Measurements from ENCODE around the gene CLN6.

The CLN6 gene

DNA sequence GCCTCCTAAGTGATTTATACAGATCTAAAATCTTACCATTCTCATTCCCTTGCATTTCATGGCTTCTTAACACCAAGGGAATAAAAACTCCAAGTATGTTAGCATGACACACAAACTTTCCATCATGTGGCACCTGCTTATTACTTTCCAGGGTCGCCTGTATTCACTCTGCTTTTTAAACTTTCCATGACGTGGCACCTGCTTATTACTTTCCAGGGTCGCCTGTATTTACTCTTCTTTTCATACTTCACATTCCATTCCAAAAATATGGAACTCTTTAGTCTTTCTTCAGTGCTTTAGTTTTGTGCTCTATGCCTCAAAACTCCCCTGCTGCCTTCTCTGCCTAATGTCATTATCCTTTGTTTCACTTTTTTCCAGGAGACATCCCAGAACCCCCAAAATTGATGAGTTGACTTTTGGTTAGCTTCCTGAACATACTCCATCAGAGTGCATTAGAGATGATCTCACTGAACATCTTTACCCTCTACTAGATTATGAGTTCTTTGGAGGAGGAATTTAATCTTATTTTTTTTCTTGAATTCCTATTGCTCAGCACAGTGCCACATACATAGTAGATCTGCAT lies 71.4 kb downstream of the CLN6 start:
- no peak for DNase-seq (ENCODE audit: extremely low spot score, insufficient read length, low read depth)
- no peak for FAIRE-seq

DNA sequence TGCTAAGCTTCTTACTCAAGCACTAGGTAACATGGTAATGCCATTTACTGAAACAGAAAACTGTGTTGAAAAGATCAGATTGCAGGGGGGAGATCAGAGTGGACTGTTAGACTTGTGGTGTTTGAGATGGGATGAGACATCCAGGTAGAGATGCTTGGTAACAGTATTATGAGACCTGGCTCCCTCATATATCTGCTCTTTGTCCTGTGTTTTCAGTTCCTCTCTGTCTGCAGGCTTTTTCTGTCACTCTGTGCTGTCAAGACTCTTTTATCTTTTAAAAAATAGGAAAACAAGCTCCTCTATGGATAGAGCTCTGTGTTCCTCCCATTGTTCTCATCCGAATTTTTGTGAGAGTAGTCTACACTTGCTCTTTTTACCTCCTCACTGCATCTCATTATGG lies 72.5 kb downstream of the CLN6 start:
- no peak for FAIRE-seq
- no peak for DNase-seq (ENCODE audit: extremely low spot score, insufficient read length, low read depth)
